GM18873 (cell line): ENCODE results near the gene FCN3.
"Not testable (repeated sequence)": the region's sequence is repeated elsewhere in the genome, so short reads cannot be mapped to it uniquely, and the experiment has no call there.

Experiments
- ATAC-seq: cut with Tn5 transposase; IDR thresholded peaks from one replicate; pipeline ENCODE4 v1.9.1; 2021; ENCODE audit warnings: mild to moderate bottlenecking, moderate library complexity, moderate number of reproducible peaks; ENCODE audit not compliant: unreplicated experiment, low FRiP score

Gene FCN3

GRCh38 chr1:27374362-27375086 lies at the start of gene FCN3:
TSS of gene FCN3 (minus strand) at chr1:27374824. CDS start at chr1:27374818, 6 bp downstream.
- no peak for ATAC-seq

GRCh38 chr1:27423709-27424108 lies 49.1 kb upstream of the FCN3 start:
- no peak for ATAC-seq

DNA sequence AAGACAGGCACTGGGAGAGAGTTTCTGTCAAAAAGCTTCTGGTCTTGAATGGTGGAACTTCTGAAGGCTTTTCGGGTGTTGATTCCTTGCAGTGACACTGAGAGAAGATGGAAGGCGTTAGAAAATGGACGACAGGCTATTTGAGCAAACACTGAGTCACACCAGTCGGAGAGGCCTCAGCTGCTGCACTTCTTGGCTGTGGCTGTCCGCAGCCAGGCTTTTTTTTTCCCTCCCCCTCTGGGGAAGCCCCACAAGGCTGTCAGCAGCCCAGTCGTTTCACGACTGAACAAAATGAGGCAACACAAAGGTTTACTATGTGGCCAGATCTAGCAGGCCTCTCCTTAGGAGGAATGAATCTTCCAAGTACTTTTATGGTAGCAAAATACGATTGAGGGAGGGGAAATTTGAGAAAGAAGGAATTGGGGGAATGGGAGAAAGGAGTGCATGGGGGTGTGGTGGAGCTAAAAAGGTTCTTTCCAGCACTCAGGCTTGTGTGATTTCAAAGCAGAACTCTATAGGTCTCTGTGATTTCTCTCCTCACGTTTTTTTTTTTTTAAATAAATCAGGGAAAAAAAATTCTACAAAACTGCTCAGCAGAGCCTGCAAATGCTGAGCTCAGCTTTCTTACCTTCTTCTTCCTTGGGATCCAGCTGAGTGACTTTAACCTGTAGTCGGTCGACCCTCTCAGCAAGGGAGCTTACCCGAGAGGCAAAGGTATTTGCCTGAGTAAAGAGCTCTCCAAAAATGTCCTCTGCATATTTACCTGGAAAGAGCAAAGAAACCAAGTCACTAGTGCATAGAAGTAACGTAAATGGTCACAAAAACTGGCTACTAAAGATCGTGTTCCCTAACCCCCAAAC lies 43.9 kb upstream of the FCN3 start:
- ATAC-seq = no peak

DNA sequence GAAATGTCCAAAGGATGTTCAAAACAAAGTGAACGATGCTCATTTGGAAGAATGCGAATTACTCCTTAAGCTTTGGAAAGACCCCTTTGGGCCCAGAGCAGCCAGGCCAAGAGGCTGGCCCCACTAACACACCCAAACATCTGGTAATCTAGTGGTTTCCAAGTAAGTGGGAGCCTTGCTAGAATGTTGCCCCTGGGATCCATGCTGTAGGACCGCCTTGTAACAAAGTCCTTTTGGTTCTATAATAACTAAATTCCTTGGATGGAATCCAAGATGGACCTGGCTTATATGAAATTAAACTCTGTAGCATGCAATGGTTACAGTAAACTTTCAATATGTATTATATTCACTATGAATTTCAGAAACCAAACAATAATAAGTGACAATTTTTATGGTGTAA lies 43.1 kb upstream of the FCN3 start:
- no peak for ATAC-seq

- ATAC-seq = no peak
These were observed 41.9 kb upstream of the FCN3 start for GRCh38 chr1:27416387-27417111.

- no peak for ATAC-seq
These were observed 39.5 kb upstream of the FCN3 start for GRCh38 chr1:27414091-27414490.

DNA sequence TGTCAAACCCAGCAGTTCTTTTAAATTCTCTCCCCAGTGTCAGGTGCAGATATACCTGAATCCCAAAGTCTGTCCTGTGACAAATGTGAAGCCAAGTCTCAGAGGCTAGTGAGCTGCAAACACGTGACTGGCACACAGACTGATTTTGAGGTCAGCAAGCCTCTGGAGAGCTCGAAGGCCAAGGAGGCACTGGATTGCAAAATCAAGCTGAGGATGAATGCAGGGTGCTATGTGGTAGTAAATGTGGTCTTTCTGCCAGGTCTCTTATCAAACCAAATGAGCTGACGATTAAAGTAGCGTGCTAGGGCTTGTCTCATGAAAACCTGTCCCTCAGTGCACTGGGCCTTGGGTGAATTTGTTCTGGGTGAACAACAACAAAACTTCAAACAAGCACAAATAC lies 38.4 kb upstream of the FCN3 start:
- no peak for ATAC-seq

GRCh38 chr1:27412502-27412901 lies 37.9 kb upstream of the FCN3 start:
- ATAC-seq = no peak

DNA sequence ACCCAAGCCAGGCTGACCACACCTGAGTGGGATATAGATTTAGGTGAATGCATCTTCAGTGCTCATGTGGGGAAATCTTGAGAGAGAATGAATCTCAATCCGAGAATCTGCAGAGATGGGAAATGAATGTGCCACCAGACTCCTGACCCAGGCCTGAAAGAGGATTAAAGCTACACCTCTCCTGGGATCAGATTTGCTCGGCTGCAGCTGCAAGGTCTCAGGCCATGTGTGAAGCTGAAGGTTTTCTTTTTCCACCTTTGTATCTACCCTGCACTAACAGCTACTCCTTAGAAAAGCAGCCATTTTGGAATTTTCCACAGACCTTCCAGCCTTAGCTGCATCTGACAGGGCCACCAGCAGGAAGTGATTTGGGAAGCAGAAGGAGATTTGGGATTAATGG lies 36.1 kb upstream of the FCN3 start:
- ATAC-seq = no peak

DNA sequence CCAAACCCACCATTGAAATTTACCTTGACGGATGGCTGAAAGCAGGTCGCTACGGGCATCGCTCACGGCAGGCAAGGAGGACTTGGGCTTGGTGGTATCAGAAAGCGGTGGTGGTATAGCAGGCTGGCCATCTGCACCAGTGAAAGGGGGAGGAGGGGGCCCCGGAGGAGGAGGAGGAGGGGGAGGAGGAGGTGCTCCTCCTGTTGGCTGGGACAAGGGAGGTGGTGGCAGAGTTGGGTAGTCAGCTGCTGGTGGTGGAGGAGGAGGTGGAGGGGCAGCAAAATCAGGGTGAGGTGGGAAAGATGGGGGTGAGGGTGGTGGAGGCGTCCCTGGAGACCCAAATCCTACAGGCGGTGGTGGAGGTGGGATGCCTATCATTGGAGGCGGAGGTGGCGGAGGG lies 35.0 kb upstream of the FCN3 start:
- ATAC-seq = no peak

DNA sequence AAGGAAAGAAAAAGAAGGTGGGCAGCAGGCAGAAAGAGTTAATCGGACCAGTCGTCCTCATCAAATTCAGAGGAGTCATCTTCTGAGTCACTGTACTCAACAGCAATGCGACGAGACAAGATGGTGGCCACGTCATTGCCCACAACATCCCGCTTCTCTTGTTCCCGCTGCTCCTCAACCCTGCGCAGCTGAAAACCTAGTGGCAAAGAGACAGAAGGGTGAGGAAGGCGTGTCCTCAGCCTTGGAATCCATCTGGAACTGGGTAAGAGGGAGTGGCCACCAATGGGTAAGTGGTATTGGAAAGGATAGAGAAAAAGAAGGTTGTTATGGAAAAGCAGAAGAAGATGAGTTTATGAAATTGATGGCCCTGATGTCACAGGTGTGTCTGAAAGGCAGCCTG lies 33.5 kb upstream of the FCN3 start:
- no peak for ATAC-seq

DNA sequence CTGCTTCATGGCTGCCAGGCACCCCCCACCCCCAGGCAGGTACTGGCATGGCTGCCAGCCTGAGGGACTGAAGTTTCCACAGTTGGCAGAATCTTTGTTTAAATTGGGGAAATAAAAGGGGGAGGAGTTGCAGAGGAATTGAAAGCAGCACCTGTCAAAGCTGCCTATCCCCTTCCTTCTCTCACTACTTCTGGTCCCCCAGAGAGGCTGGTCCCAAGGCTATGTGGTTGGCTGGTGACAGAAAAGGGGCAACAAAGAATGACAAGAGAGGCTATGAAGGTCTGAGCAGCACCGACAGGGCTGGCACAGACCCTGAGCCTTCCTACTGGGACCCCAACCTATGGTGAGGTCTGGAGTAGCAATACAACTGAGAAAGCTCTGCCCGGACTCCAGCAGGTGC lies 32.2 kb upstream of the FCN3 start:
- ATAC-seq = not testable (repeated sequence)

DNA sequence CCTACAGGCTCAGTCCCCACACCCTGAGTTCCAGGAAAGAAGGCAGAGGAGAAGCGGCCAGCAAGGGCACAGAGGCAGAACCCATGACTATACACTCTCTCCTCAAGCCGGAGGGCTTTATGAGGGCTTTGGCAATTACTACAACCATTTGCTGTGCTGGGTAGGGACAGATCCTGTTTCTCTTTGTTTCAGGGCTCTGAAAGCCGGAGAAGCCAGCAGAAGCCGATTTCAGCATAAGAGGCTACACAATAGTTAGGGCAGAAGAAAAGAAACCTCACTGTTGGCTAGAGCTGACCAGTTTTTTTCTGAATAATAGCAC lies 31.7 kb upstream of the FCN3 start:
- no peak for ATAC-seq

- not testable (repeated sequence) for ATAC-seq
These were observed 31.2 kb upstream of the FCN3 start for GRCh38 chr1:27405598-27406361.

GRCh38 chr1:27405074-27405473 lies 30.4 kb upstream of the FCN3 start:
- no peak for ATAC-seq

DNA sequence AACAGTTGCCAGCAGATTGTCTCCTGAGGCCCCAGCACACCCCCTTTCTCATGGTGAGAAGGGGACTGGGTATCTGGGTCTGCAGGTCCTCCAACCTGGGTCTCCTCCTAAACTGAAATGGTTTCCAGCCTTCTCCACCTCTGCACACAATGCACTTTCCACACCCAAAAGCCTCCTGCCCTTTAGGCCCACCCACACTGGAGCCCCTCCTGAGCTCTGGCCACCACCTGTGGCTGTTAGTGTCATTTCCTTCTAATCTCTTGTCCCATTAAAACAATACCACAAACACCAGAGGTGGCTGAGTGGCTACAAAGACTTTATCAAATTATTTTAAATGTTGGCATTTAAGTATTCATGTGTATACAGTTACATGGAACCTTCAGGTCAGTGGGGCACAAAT lies 29.3 kb upstream of the FCN3 start:
- ATAC-seq = no peak

DNA sequence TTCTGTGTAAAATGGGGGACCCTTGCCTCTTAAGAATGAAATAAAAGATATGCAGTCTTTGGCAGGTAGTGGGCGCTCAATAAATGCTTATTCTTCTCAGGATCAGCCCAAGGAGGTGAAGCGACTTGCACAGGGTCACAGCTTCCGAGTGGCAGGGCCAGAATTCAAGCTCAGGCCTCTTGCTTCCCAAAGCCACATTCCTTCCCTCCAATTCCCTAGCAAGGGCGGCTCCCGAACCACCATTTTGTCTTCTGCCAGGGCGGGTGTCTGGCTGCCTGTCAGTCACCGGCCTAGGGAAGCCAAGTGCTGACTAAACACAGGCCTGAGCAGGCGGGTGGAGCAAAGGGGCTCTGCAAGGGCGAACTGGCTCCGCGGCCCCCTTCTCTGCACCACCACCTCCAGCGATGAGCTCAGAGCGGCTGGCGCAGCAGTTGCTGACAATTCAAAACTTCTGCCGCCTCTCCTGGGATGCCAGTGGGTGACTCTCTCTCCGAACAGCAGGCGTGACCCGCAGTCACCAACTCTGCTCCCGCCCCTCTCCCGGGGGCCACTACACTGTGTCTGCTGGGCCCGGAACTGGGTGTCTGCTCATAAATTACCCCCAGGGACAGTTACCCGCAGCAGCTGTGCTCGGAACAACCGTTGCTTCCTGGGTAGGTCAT lies 28.6 kb upstream of the FCN3 start:
- no peak for ATAC-seq

GRCh38 chr1:27402349-27402754 lies 27.7 kb upstream of the FCN3 start:
- no peak for ATAC-seq

GRCh38 chr1:27400963-27401341 lies 26.3 kb upstream of the FCN3 start:
- no peak for ATAC-seq
